Epithelial cell of proximal tubule (primary cell): ENCODE results near the gene ABCC6. TPM values are rescaled to one million over a fixed set of nuclear protein-coding genes. Genes with fewer than 3 reads are reported as not detected.
A peak's percentile ranks its signal among the peaks of the same experiment; 100 is the strongest.
"Not testable (repeated sequence)": the region's sequence is repeated elsewhere in the genome, so short reads cannot be mapped to it uniquely, and the experiment has no call there.

ENCODE experiments used
- DNase-seq: peaks from one replicate; pipeline ENCODE4 v3.0.0-alpha.2; 2011; ENCODE audit warnings: low read depth
- H3K4me3 ChIP-seq: 2 replicates; pipeline ENCODE4 v1.5.1; 2011; ENCODE audit warnings: low read depth, mild to moderate bottlenecking, low read length
- total RNA-seq: library from RNA; depleted of rRNA; stranded (reverse); fragments of >200 nt; gene quantifications from 2 replicates; pipeline ENCODE4 v1.2.3, GENCODE V29; 2015
- TF ChIP-seq, protein P1 (sequence below): conservative IDR thresholded peaks from 2 replicates; pipeline ENCODE4 v1.5.1; 2012; ENCODE audit warnings: low read depth, mild to moderate bottlenecking, low read length

ABCC6 gene
- total RNA-seq, 1 donor from 2014 or later = 4.8 TPM

DNA sequence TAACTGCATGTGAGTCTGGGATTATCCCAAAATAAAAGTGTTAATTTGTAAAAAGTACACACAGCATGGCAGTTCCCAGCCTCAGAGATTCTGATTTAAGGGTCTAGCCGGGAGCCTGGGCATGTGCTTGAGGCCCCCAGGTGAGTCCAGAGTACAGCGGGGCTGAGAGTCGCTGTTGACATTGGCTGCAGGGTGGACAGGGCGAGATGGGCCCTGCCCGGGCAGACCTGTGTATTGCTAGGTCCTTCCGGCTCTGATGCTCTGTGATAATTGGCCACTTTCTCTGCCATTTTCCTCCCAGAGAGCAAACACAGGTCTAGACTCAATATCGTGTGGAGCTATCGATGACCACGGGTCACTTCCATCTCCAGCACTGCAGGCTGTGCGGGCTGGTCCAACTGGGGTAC lies 73.6 kb downstream of the ABCC6 start:
- no peak overlapping the region for H3K4me3 ChIP-seq
- DNase-seq = no peak
- TF ChIP-seq, protein P1, sequence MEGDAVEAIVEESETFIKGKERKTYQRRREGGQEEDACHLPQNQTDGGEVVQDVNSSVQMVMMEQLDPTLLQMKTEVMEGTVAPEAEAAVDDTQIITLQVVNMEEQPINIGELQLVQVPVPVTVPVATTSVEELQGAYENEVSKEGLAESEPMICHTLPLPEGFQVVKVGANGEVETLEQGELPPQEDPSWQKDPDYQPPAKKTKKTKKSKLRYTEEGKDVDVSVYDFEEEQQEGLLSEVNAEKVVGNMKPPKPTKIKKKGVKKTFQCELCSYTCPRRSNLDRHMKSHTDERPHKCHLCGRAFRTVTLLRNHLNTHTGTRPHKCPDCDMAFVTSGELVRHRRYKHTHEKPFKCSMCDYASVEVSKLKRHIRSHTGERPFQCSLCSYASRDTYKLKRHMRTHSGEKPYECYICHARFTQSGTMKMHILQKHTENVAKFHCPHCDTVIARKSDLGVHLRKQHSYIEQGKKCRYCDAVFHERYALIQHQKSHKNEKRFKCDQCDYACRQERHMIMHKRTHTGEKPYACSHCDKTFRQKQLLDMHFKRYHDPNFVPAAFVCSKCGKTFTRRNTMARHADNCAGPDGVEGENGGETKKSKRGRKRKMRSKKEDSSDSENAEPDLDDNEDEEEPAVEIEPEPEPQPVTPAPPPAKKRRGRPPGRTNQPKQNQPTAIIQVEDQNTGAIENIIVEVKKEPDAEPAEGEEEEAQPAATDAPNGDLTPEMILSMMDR = no peak

DNA sequence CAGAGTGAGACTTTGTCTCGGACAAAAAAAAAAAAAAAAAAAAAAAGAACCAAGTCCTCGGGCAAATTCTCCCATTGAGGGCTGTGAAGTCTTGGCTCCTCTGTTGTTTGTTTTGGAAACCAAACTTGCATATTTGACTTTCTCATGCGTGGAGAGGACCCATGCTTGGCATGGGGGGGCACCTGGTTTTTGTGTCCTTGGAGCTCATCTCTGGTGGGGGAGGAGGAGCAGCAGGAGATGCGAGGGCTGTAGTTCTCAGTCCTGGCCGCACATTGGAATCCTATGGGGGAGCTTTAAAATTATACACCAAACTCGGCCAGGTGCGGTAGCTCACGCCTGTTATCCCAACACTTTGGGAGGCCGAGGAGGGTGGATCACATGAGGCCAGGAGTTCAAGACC lies 74.5 kb downstream of the ABCC6 start:
- H3K4me3 ChIP-seq = no peak overlapping the region

DNA sequence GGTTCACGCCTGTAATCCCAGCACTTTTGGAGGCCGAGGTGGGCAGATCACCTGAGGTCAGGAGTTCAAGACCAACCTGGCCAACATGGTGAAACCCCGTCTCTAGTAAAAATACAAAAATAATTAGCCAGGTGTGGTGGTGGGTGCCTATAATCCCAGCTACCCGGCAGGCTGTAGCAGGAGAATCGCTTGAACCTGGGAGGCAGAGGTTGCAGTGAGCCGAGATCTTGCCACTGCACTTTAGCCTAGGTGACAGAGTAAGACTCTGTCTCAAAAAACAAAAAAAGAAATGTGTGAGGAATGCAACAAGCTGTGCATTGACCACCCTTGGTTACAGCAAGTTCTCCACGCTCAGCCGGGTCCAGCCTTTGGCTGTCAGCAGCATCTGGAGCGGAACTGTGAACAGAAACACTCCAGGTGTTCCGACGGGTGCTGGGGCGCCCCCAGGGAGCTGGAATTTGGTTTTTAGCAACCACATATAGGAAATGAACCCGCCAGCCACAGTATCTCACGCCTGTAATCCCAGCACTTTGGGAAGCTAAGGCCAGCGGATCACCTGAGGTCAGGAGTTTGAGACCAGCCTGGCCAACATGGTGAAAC lies 75.2 kb downstream of the ABCC6 start:
- not testable (repeated sequence) for H3K4me3 ChIP-seq, DNase-seq

More for the DNA sequence above, 74.5 kb downstream of the ABCC6 start:
- TF ChIP-seq, protein P1 = no peak
- DNase-seq = peak; percentile 41

DNA sequence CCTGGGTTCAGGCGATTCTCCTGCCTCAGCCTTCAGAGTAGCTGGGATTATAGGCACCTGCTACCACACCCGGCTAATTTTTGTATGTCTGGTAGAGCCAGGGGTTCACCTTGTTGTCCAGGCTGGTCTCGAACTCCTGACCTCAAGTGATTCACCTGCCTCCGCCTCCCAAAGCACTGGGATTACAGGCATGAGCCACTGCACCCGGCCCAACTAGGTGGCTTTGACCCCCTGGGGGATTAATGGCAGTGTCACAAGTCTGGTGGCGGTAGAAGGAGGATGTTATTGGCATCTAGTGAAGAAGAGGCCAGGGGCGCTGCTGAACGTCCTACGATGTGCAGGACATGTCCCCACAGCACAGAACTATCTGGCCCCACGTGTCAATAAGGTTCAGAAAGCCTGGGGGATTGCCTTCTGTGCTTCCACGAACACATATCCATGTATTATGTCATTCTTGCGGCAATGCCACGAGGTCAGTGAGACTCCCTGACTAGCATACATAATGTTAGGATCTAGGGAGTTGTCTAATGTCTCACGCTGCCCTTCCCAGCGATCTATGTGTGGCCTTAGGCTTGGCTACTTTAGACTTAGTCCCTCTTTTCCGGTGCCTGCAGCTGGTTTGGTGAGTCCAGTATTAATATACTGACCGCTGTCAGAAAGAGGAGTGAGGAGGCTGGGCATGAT lies 75.8 kb downstream of the ABCC6 start:
- no peak for DNase-seq
- TF ChIP-seq, protein P1 = no peak
- no peak overlapping the region for H3K4me3 ChIP-seq

DNA sequence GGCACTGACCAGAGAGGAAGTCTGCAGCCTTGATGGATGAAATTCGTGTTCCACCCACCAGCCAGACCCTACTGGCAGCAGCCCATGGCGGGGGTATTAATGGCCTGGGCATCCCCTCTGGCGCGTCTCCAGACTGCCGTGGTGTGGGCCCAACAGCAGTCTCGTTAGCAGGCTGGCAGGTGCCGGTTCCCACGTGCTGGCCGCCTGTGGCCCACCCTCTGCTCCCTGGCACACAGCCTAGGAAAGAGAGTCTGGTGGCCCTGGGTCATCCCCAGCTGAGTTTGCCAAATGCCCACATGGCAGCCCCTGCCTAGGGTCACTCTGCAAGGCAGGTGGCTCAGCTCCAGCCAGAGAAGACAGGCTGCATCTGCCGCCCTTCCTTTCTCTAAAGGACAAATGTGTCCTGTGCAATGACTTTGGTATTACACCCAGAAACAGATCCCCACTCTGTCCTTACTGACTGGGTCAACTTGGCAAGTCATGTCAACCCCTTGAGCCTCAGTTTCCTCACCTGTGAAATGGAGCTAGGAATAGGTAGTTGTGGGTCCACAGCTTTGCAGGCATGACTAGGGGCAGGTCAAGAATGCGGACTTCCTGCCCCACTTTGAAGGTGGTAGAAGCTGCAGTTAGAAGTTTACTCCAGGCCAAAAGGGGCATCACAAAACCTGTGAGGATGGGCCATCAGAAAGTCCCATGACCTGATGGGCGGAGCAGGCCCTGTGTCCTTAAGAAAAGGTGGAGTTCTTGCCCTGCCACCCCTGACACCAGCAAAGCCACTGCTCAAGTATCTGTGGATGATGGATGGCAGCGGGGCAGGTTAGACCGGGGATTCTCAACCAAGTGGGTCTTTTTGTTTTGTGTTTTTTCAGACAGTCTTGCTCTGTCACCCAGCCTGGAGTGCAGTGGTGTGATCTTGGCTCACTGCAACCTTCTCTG lies 76.6 kb downstream of the ABCC6 start:
- TF ChIP-seq, protein P1 = no peak
- DNase-seq = no peak
- no peak overlapping the region for H3K4me3 ChIP-seq

DNA sequence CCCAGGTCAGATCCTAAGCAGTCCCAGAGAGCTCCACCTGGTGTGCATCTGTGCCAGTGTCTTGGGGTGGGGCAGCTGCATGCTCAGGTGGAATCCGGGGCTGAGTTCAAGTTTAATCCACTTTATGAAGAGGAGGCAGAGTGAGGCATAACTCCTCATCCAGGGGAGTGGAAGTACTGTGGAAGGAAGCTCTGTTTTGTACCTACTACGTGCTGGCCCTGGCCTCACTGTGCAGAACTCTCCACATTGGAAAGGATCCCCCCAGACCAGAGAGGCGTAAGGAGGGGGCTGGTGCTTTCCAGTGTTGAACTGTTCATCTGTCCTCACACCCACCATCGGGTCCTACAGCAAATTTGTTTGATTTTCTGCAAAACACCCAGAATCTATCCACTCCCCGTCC lies 78.0 kb downstream of the ABCC6 start:
- H3K4me3 ChIP-seq = no peak overlapping the region
- DNase-seq = no peak
- TF ChIP-seq, protein P1 = peak; percentile 19

DNA sequence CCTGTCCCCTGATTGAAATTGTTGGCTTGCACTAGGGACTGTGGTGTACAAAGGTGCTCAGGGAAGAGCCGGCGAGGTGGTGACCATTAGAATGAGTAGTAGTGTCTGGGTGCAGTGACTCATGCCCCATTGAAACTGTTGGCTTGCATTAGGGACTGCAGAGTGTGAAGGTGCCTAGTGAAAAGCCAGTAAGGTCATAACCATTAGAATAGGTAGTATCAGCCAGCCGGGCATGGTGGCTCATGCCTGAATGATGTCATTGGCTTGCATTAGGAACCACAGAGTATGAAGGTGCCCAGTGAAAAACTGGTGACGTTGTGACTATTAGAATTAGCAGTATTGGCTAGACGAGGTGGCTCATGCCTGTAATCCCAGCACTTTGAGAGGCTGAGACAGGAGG lies 78.9 kb downstream of the ABCC6 start:
- TF ChIP-seq, protein P1 = no peak
- H3K4me3 ChIP-seq = no peak overlapping the region
- DNase-seq = peak; percentile 77
